ENCODE measurements around the gene AKNAD1.

Gene AKNAD1

DNA sequence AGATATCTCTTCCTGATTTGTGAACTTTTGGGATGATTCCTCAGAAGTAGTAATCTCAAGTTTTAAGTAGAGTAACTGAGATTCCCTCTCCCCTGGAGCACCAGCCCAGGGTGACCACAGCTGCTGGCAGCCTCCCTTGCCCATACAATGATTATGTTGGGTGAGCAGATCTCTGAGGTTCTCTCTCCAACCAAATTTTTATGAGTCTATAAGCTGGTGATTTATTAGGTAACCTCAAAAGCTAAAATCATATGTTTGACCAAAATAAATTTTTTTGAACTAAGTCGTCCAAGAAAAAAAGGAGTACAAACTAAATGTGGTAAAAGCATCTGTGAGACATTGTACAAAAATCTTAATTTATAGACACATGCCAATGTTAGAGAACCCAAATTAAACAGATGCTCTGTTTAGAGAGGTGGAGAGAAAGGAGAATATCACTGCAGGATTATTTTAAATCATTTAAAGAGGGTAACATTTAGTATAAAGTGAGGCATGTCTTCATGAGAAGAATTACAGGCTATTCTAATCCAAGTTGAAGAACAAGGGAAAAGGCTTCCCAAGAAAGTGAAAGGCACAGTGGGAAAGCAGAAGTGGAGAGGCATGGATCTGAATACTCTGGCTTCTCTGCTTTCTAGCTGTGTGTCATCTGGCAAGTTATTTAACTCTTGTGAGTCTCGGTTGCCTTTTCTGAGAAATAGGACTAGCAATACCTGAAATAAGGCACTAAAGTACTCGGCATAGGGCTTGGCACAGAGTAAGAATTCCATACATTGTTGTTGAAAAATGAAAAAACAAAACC, 2.5 kb downstream of the AKNAD1 start:
- no peak overlapping the region for H3K4me3 ChIP-seq (replicated peaks; ENCODE audit: low read depth, low read length)
- TF ChIP-seq CTCF (IDR thresholded peaks at IDR 0.05; ENCODE audit: low read depth, low read length, missing control alignments), result no peak
- no peak for DNase-seq (ENCODE audit: extremely low read depth, low read depth)

GRCh38 chr1:108852221-108852975, 4.5 kb downstream of the AKNAD1 start:
- H3K4me3 ChIP-seq (replicated peaks; ENCODE audit: low read depth, low read length), result no peak overlapping the region
- TF ChIP-seq CTCF (IDR thresholded peaks at IDR 0.05; ENCODE audit: low read depth, low read length, missing control alignments), result no peak
- no peak for DNase-seq (ENCODE audit: extremely low read depth, low read depth)

- DNase-seq (ENCODE audit: extremely low read depth, low read depth), result no peak
- no peak for TF ChIP-seq CTCF (IDR thresholded peaks at IDR 0.05; ENCODE audit: low read depth, low read length, missing control alignments)
- no peak overlapping the region for H3K4me3 ChIP-seq (replicated peaks; ENCODE audit: low read depth, low read length)
Observed at GRCh38 chr1:108851567-108851966, 5.3 kb downstream of the AKNAD1 start.

GRCh38 chr1:108850929-108851328, 6.0 kb downstream of the AKNAD1 start:
- no peak for DNase-seq (ENCODE audit: extremely low read depth, low read depth)
- H3K4me3 ChIP-seq (replicated peaks; ENCODE audit: low read depth, low read length), result no peak overlapping the region
- TF ChIP-seq CTCF (IDR thresholded peaks at IDR 0.05; ENCODE audit: low read depth, low read length, missing control alignments), result no peak

DNA sequence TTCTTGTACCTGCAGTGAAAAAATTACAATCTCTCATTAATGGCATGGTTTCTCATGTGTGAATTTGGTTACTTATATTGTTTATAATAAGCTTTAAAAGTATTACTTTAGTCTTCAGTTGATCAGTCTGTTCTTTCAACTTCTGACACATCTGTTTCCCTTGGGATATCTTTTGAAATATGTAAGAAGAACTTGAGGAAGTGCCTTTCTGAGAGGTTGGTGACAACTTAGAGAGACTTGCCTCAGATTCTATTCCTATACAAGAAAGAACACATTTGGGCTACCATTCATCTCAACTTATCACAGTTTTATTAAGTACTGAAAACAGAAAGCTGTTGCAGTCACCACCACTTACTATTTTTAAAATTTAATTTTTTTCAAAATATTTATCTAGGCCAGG, 8.1 kb downstream of the AKNAD1 start:
- TF ChIP-seq CTCF (IDR thresholded peaks at IDR 0.05; ENCODE audit: low read depth, low read length, missing control alignments), result no peak
- no peak for DNase-seq (ENCODE audit: extremely low read depth, low read depth)
- no peak overlapping the region for H3K4me3 ChIP-seq (replicated peaks; ENCODE audit: low read depth, low read length)

DNA sequence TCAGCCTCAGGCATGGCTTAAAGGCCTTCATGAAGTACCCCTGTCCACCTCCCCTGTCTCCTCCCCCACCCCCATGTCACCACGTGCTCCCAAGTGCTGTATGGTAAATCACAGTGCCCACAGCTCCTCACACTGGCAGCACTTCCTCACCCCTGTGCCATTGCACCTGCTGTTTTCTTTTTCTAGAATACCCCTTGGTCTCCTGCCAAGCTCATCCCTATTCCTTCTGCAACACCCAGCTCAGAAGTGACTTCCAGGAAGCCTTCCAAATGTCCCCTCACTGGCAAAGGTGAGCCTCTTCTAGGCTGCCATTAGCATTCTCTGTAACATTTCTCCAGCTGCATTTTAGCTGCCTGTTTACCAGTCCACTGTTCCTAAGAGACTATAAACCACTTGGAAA, 9.4 kb downstream of the AKNAD1 start:
- DNase-seq (ENCODE audit: extremely low read depth, low read depth), result no peak
- TF ChIP-seq CTCF (IDR thresholded peaks at IDR 0.05; ENCODE audit: low read depth, low read length, missing control alignments), result no peak
- H3K4me3 ChIP-seq (replicated peaks; ENCODE audit: low read depth, low read length), result no peak overlapping the region

Measured in HFF-Myc (cell line).